GM19239 (cell line): Measurements from ENCODE around the gene TOR4A.
"Not testable (repeated sequence)": the region's sequence is repeated elsewhere in the genome, so short reads cannot be mapped to it uniquely, and the experiment has no call there.

Experiments used
- DNase-seq: peaks from one replicate; pipeline ENCODE4 v3.0.0; 2011; ENCODE audit warnings: low spot score; ENCODE audit not compliant: insufficient read length
- FAIRE-seq: peaks from 2 replicates; lab custom pipeline; 2011; peaks lifted over from hg19 to GRCh38; lab: Jason Lieb, UNC

The TOR4A gene

GRCh38 chr9:137251490-137252268, 25.8 kb upstream of the TOR4A start:
- FAIRE-seq, result no peak
- no peak for DNase-seq

- no peak for DNase-seq
- no peak for FAIRE-seq
Observed at GRCh38 chr9:137252555-137253506, 24.7 kb upstream of the TOR4A start.

- FAIRE-seq, result no peak
Observed at GRCh38 chr9:137253717-137254623, 23.6 kb upstream of the TOR4A start.

GRCh38 chr9:137254624-137255447, 22.7 kb upstream of the TOR4A start, which contains the start of gene NELFB:
Gene NELFB, plus strand, starts transcription at chr9:137255327.
- FAIRE-seq (peak; percentile 92), DNase-seq (peak; percentile 100)

More at GRCh38 chr9:137253717-137254623, 23.6 kb upstream of the TOR4A start:
- DNase-seq, result no peak

- DNase-seq, result peak; percentile 64
- peak; percentile 66 for FAIRE-seq
Observed at GRCh38 chr9:137255448-137256114, 21.9 kb upstream of the TOR4A start.

GRCh38 chr9:137256362-137256761, 21.2 kb upstream of the TOR4A start:
- FAIRE-seq (no peak), DNase-seq (no peak)

- FAIRE-seq (no peak), DNase-seq (no peak)
Observed at GRCh38 chr9:137256856-137257255, 20.7 kb upstream of the TOR4A start.

GRCh38 chr9:137262173-137262908, 15.2 kb upstream of the TOR4A start:
- FAIRE-seq, DNase-seq: not testable (repeated sequence)

GRCh38 chr9:137262909-137263285, 14.6 kb upstream of the TOR4A start:
- DNase-seq (no peak), FAIRE-seq (no peak)

- FAIRE-seq (no peak), DNase-seq (no peak)
Observed at GRCh38 chr9:137263506-137263905, 14.0 kb upstream of the TOR4A start.

GRCh38 chr9:137264067-137264466, 13.5 kb upstream of the TOR4A start:
- DNase-seq (no peak), FAIRE-seq (no peak)

- DNase-seq (no peak), FAIRE-seq (no peak)
Observed at GRCh38 chr9:137265496-137266161, 11.9 kb upstream of the TOR4A start.

GRCh38 chr9:137266162-137266527, 11.4 kb upstream of the TOR4A start:
- FAIRE-seq, result no peak
- no peak for DNase-seq

- FAIRE-seq (no peak), DNase-seq (no peak)
Observed at GRCh38 chr9:137266585-137267453, 10.7 kb upstream of the TOR4A start.

GRCh38 chr9:137267933-137268355, 9.6 kb upstream of the TOR4A start:
- FAIRE-seq (peak; percentile 78), DNase-seq (peak; percentile 60)

- DNase-seq, result no peak
- no peak for FAIRE-seq
Observed at GRCh38 chr9:137268538-137269201, 8.9 kb upstream of the TOR4A start.
